IMR-90 (cell line): ENCODE data around the gene STK17B. TPM values are rescaled to one million over a fixed set of nuclear protein-coding genes. Genes with fewer than 3 reads are reported as not detected.

ENCODE experiments used
- ATAC-seq: fragments of 200-7000 bp; cut with Tn5 transposase; 2 replicates; pipeline ENCODE4 v1.9.1; 2020; ENCODE audit warnings: low read depth, mild to moderate bottlenecking, moderate library complexity
- BruUV-seq: library from RNA; stranded (reverse); fragments of 400-500 nt; replicated peaks from 2 replicates; lab custom pipeline; 2021; lab: Mats Ljungman, UMichigan
- CTCF ChIA-PET: fragments of 300-600 bp; formaldehyde crosslinking; extraction: SDS; loops from one replicate; lab custom pipeline; 2021; ENCODE audit warnings: antibody characterized with exemption; lab: Yijun Ruan, JAX
- POLR2A ChIA-PET: fragments of 300-600 bp; sonication (Branson Sonifier 250); formaldehyde crosslinking; loops from one replicate; lab custom pipeline; 2022; ENCODE audit warnings: antibody characterized with exemption; ENCODE audit not compliant: unreplicated experiment; lab: Charles Lee
- DNase-seq: peaks from one replicate; pipeline ENCODE4 v3.0.0; 2013
- H2AFZ ChIP-seq: replicated peaks from 2 replicates; pipeline ENCODE3; 2013; ENCODE audit warnings: low read length, mild to moderate bottlenecking; ENCODE audit not compliant: poor library complexity
- H2AK5ac ChIP-seq: 2 replicates; pipeline ENCODE4 v1.6.1; 2013; ENCODE audit warnings: low read depth, low read length, inconsistent platforms
- H2AK9ac ChIP-seq: replicated peaks from 2 replicates; pipeline ENCODE3; 2013; ENCODE audit warnings: mild to moderate bottlenecking, low read depth, low read length, moderate library complexity; ENCODE audit not compliant: poor library complexity
- H2BK120ac ChIP-seq: 2 replicates; pipeline ENCODE4 v1.6.1; 2013; ENCODE audit warnings: low read depth, low read length, inconsistent platforms
- H2BK15ac ChIP-seq: 3 replicates; pipeline ENCODE4 v1.6.1; 2013; ENCODE audit warnings: low read depth, low read length, inconsistent platforms
- H2BK20ac ChIP-seq: 2 replicates; pipeline ENCODE4 v1.6.1; 2013; ENCODE audit warnings: low read depth, mild to moderate bottlenecking, inconsistent platforms, low read length, moderate library complexity
- H2BK5ac ChIP-seq: 2 replicates; pipeline ENCODE4 v1.6.1; 2013; ENCODE audit warnings: mild to moderate bottlenecking, low read depth, low read length, inconsistent platforms; ENCODE audit not compliant: poor library complexity, severe bottlenecking
- H3K14ac ChIP-seq: replicated peaks from 2 replicates; pipeline ENCODE4 v1.6.1; 2013; ENCODE audit warnings: low read depth, low read length, inconsistent platforms
- H3K18ac ChIP-seq: 2 replicates; pipeline ENCODE4 v1.6.1; 2013; ENCODE audit warnings: low read depth, low read length, control low read depth
- H3K23ac ChIP-seq: 2 replicates; pipeline ENCODE4 v1.6.1; 2013; ENCODE audit warnings: low read depth, low read length, inconsistent platforms
- H3K27ac ChIP-seq: 2 replicates; pipeline ENCODE4 v1.5.1; 2013; ENCODE audit warnings: mild to moderate bottlenecking, control low read depth, low read length; ENCODE audit not compliant: insufficient read depth
- H3K27me3 ChIP-seq: 2 replicates; pipeline ENCODE4 v1.6.1; 2013; ENCODE audit warnings: low read length; ENCODE audit not compliant: control insufficient read depth, insufficient read depth
- H3K36me3 ChIP-seq: 2 replicates; pipeline ENCODE4 v1.6.1; 2013; ENCODE audit warnings: low read length, mixed read lengths; ENCODE audit not compliant: control insufficient read depth, insufficient read depth
- H3K4ac ChIP-seq: 2 replicates; pipeline ENCODE4 v1.6.1; 2013; ENCODE audit warnings: low read depth, low read length, inconsistent platforms
- H3K4me1 ChIP-seq: 2 replicates; pipeline ENCODE4 v1.6.1; 2013; ENCODE audit warnings: low read length, mixed read lengths; ENCODE audit not compliant: control insufficient read depth, insufficient read depth
- H3K4me2 ChIP-seq: 2 replicates; pipeline ENCODE4 v1.6.1; 2013; ENCODE audit warnings: low read depth, mild to moderate bottlenecking, control low read depth, low read length, moderate library complexity
- H3K4me3 ChIP-seq: 2 replicates; pipeline ENCODE4 v1.5.1; 2013; ENCODE audit warnings: low read depth, mild to moderate bottlenecking, control low read depth, low read length, moderate library complexity; ENCODE audit not compliant: insufficient read depth
- H3K56ac ChIP-seq: 2 replicates; pipeline ENCODE4 v1.6.1; 2013; ENCODE audit warnings: low read length, inconsistent platforms; ENCODE audit not compliant: insufficient read depth; ENCODE audit errors: extremely low read depth
- H3K79me1 ChIP-seq, 2 experiments: 2 replicates each; pipeline ENCODE4 v1.6.1; 2013; ENCODE audit warnings: low read length in 2 of 2, inconsistent platforms in 1 of 2, low read depth in 1 of 2
- H3K9ac ChIP-seq: 2 replicates; pipeline ENCODE4 v1.6.1; 2013; ENCODE audit warnings: low read depth, low read length, control low read depth
- H3K9me1 ChIP-seq: 2 replicates; pipeline ENCODE4 v1.6.1; 2013; ENCODE audit warnings: low read length, inconsistent platforms; ENCODE audit not compliant: insufficient read depth
- H3K9me3 ChIP-seq: 2 replicates; pipeline ENCODE4 v1.6.1; 2013; ENCODE audit warnings: low read length; ENCODE audit not compliant: control insufficient read depth, insufficient read depth
- H4K20me1 ChIP-seq: 2 replicates; pipeline ENCODE4 v1.6.1; 2013; ENCODE audit warnings: low read length, inconsistent platforms; ENCODE audit not compliant: insufficient read depth
- H4K5ac ChIP-seq: 2 replicates; pipeline ENCODE4 v1.6.1; 2013; ENCODE audit warnings: mild to moderate bottlenecking, low read depth, low read length, control low read depth
- H4K8ac ChIP-seq, 2 experiments: 2 replicates each; pipeline ENCODE4 v1.6.1; 2013; ENCODE audit warnings: low read depth in 2 of 2, low read length in 2 of 2, control low read depth in 1 of 2, inconsistent platforms in 1 of 2
- H4K91ac ChIP-seq: 2 replicates; pipeline ENCODE4 v1.6.1; 2013; ENCODE audit warnings: low read depth, low read length, inconsistent platforms; ENCODE audit not compliant: insufficient read depth
- CHD1 ChIP-seq: IDR thresholded peaks from 2 replicates; pipeline ENCODE4 v1.6.1; 2012; ENCODE audit warnings: low read depth, low read length, improper control_type of control experiment
- RAD21 ChIP-seq: IDR thresholded peaks from 2 replicates; pipeline ENCODE4 v1.6.1; 2012; ENCODE audit warnings: low read length, improper control_type of control experiment
- RFX5 ChIP-seq: IDR thresholded peaks from 2 replicates; pipeline ENCODE4 v1.8.0; 2012; ENCODE audit warnings: low read depth, mild to moderate bottlenecking, low read length, moderate library complexity
- WGBS, 2 experiments: methylation state at CpG; one replicate each; pipeline versions ENCODE4 v1.1.5 to v1.1.7; 2013; ENCODE audit warnings: missing lambda C conversion rate in 2 of 2; ENCODE audit not compliant: insufficient read length in 1 of 2; ENCODE audit errors: extremely low coverage in 2 of 2; 5-methylcytosine and 5-hydroxymethylcytosine counted together
- dilution Hi-C: fragments of 300-500 bp; cut with HindIII; formaldehyde crosslinking; loops from one replicate; pipeline ENCODE4 v1.14.3; 2018; ENCODE audit warnings: low sequenced_read_pairs; ENCODE audit not compliant: unreplicated experiment
- in situ Hi-C: fragments of 300-500 bp; cut with MboI; formaldehyde crosslinking; loops from 3 replicates; pipeline ENCODE4 v1.14.3; 2019; ENCODE audit warnings: low sequenced_read_pairs, inconsistent platforms, mixed read lengths
- intact Hi-C: fragments of 100-400 bp; cut with micrococcal nuclease; formaldehyde crosslinking; loops from 2 replicates; pipeline ENCODE4 v1.10.0; 2022
- polyA plus RNA-seq, 3 experiments: library from polyadenylated mRNA; depleted of rRNA; stranded (reverse); fragments of >200 nt; gene quantifications; 2 replicates each; pipeline ENCODE4 v1.2.3, GENCODE V29; 2012; ENCODE audit warnings: low replicate concordance in 1 of 3
- total RNA-seq: library from RNA; depleted of rRNA; stranded (reverse); fragments of >200 nt; gene quantifications from 2 replicates; pipeline ENCODE4 v1.2.3, GENCODE V29; 2012

STK17B gene
- total and polyA plus RNA-seq, 2 of the 4 experiments (the other 2 are of a cell fraction), result 7.5 to 48.9 TPM

DNA sequence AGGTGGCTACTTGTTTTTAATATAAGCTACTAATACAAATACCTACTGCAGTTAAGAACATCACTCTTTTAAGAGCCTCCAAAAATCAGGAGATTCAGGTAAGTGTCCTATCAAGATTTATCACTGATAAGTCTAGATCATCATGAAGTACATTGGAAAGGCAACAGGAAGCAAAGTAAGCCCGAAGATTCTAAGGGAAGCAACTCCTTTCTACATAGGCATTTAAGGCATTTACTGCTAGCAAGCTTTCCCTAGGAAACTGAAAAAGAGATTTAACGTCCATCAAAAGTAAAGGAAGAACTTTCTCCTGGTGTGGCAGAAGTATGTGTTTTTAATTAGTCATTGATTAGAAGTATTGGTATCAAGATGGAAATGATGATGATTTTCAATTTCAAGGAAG lies 3.7 kb downstream of the STK17B start:
- H3K9ac ChIP-seq, result peak overlapping the region; percentile 29; the same call in 1 of the 2 replicates
- ATAC-seq, result no peak

More for the DNA sequence above, 3.7 kb downstream of the STK17B start:
- H4K8ac ChIP-seq, result peak overlapping the region in 1 of 2 experiments; percentile 50; a peak in 1 of 4 replicates
- H3K23ac ChIP-seq, result peak overlapping the region; percentile 4; the same call in 1 of the 2 replicates
- in situ Hi-C loops, result loop anchor here (25.0 kb wide), 1 partner anchor 95 kb away; no protein-coding TSS in a partner anchor
- H3K27me3 ChIP-seq, result no peaks in the 10 kb centered on the region
- peak overlapping the region; percentile 92 for H3K4me2 ChIP-seq
- H2BK120ac ChIP-seq, result peak overlapping the region; percentile 7; the same call in 1 of the 2 replicates
- peak overlapping the region; percentile 9; the same call in 1 of the 2 replicates for H3K4me3 ChIP-seq
- CTCF ChIA-PET, result interaction anchor here (0.6 kb wide), 1 partner anchor 81 kb away, joined by 3 read pairs; no protein-coding TSS in a partner anchor
- TF ChIP-seq RAD21, result no peak
- no peak for TF ChIP-seq RFX5
- no peak for TF ChIP-seq CHD1
- H4K5ac ChIP-seq, result peak overlapping the region; percentile 70
- H2AK9ac ChIP-seq, result no peak overlapping the region
- POLR2A ChIA-PET, result no interaction called here
- peaks cover 3 to 19% of the 10 kb centered on the region in 2 experiments; a peak in 3 of 4 replicates for H3K79me1 ChIP-seq
- H3K9me3 ChIP-seq, result no peaks in the 10 kb centered on the region
- WGBS, 2 experiments, result no CpG with 5 or more reads among the region's 2 CpGs
- H3K4ac ChIP-seq, result no peak overlapping the region; the same call in 1 of the 2 replicates
- 0 out of 2 replicates have a peak overlapping the region, but pooled peaks have one; percentile 1 for H3K14ac ChIP-seq
- H3K9me1 ChIP-seq, result 0 out of 2 replicates have a peak, but pooled peaks cover 5% of the 10 kb centered on the region
- peak overlapping the region; percentile 82; the same call in 1 of the 2 replicates for H3K27ac ChIP-seq
- peaks cover 3% of the 10 kb centered on the region; the same call in 1 of the 2 replicates for H3K36me3 ChIP-seq
- H2BK5ac ChIP-seq, result peak overlapping the region; percentile 90
- no peak overlapping the region; the same call in 1 of the 2 replicates for H2BK20ac ChIP-seq
- no peak overlapping the region; the same call in 1 of the 2 replicates for H4K91ac ChIP-seq
- dilution Hi-C loops, result no loop called here
- intact Hi-C loops, result loop anchor here (1.0 to 5.0 kb wide), 3 partner anchors 89 to 168 kb away; no protein-coding TSS in a partner anchor
- H2BK15ac ChIP-seq, result 0 out of 3 replicates have a peak overlapping the region, but pooled peaks have one; percentile 2
- peaks cover 24% of the 10 kb centered on the region for H4K20me1 ChIP-seq
- no peak overlapping the region for H2AFZ ChIP-seq
- DNase-seq, result no peak
- H3K56ac ChIP-seq, result no peak overlapping the region
- no TSS peak for BruUV-seq
- peak overlapping the region; percentile 88 for H3K18ac ChIP-seq
- peaks cover 7% of the 10 kb centered on the region for H3K4me1 ChIP-seq
- H2AK5ac ChIP-seq, result no peak overlapping the region
